HepG2 (cell line): ENCODE results near the gene STX1B. TPM values are rescaled to one million over a fixed set of nuclear protein-coding genes. Genes with fewer than 3 reads are reported as not detected.

Experiments
- AKAP8 ChIP-seq: sonication (generic); formaldehyde crosslinking; IDR thresholded peaks from 2 replicates; pipeline ENCODE4 v1.5.1; 2020; ENCODE audit warnings: mild to moderate bottlenecking, missing genetic modification reagents
- ATF7-NPFF ChIP-seq: sonication (generic); formaldehyde crosslinking; IDR thresholded peaks from 2 replicates; pipeline ENCODE4 v1.8.1; 2023; ENCODE audit warnings: mild to moderate bottlenecking, low read depth, missing genetic modification reagents, moderate library complexity
- GATAD2A ChIP-seq: IDR thresholded peaks from 2 replicates; pipeline ENCODE4 v1.6.1; 2016
- HES4 ChIP-seq: sonication (generic); formaldehyde crosslinking; IDR thresholded peaks from 2 replicates; pipeline ENCODE4 v1.9.0; 2021; ENCODE audit warnings: mild to moderate bottlenecking, missing genetic modification reagents, borderline replicate concordance
- NBN ChIP-seq: fragments of 450-650 bp; conservative IDR thresholded peaks from 2 replicates; pipeline ENCODE4 v1.6.1; 2017
- NCOA2 ChIP-seq: sonication (generic); formaldehyde crosslinking; IDR thresholded peaks from 2 replicates; pipeline ENCODE4 v1.8.0; 2022; ENCODE audit warnings: inconsistent platforms
- TEAD3 ChIP-seq: optimal IDR thresholded peaks from 2 replicates; pipeline ENCODE3; 2016; ENCODE audit warnings: borderline replicate concordance
- ZKSCAN1 ChIP-seq: fragments of 150-350 bp; IDR thresholded peaks from 2 replicates; pipeline ENCODE4 v1.6.1; 2014; ENCODE audit warnings: low read length
- ZNF263 ChIP-seq: sonication (generic); formaldehyde crosslinking; IDR thresholded peaks from 2 replicates; pipeline ENCODE4 v1.4.0; 2020; ENCODE audit warnings: missing genetic modification reagents
- ZNF552 ChIP-seq: sonication (generic); formaldehyde crosslinking; IDR thresholded peaks from 2 replicates; pipeline ENCODE4 v1.9.0; 2022; ENCODE audit warnings: missing genetic modification reagents, mild to moderate bottlenecking, borderline replicate concordance
- ZNF570 ChIP-seq: sonication (generic); formaldehyde crosslinking; IDR thresholded peaks from 2 replicates; pipeline ENCODE4 v1.4.0; 2020; ENCODE audit warnings: mild to moderate bottlenecking, missing genetic modification reagents, borderline replicate concordance
- ZNF790 ChIP-seq: sonication (generic); formaldehyde crosslinking; IDR thresholded peaks from 2 replicates; pipeline ENCODE4 v1.8.0; 2022; ENCODE audit warnings: missing genetic modification reagents, mild to moderate bottlenecking, borderline replicate concordance
- polyA plus RNA-seq, 8 experiments: library from polyadenylated mRNA; depleted of rRNA in 3 of 8; stranded (reverse) in 7 of 8; unstranded in 1 of 8; fragments of >200 nt; fragmentation: Illumina TruSeq in 4 of 8; extraction: Trizol in 4 of 8; gene quantifications; 2 replicates each; pipeline versions ENCODE4 v1.2.1 to v1.2.3, GENCODE V29; 2011 to 2016; ENCODE audit warnings: low read depth in 4 of 8, missing spikeins in 1 of 8, mixed read lengths in 1 of 8; ENCODE audit not compliant: insufficient read depth in 1 of 8
- total RNA-seq, 5 experiments: library from RNA; depleted of rRNA; stranded (reverse); fragments of >200 nt; fragmentation: Illumina TruSeq; extraction: Trizol; gene quantifications; 2 replicates each; pipeline ENCODE4 v1.2.3, GENCODE V29; 2016; ENCODE audit warnings: low read depth in 1 of 5
- TF ChIP-seq, protein P1 (sequence below): IDR thresholded peaks from 2 replicates; pipeline ENCODE4 v1.6.1; 2018; ENCODE audit warnings: missing genetic modification reagents, mild to moderate bottlenecking, missing compliant biosample characterization
- TF ChIP-seq, protein P2 (sequence below): sonication (generic); formaldehyde crosslinking; IDR thresholded peaks from 2 replicates; pipeline ENCODE4 v1.5.0; 2020; ENCODE audit warnings: mild to moderate bottlenecking, missing genetic modification reagents
- TF ChIP-seq, protein P3 (sequence below): sonication (generic); formaldehyde crosslinking; IDR thresholded peaks from 2 replicates; pipeline ENCODE4 v1.5.0; 2020; ENCODE audit warnings: missing genetic modification reagents
- TF ChIP-seq, protein P4 (sequence below): IDR thresholded peaks from 2 replicates; pipeline ENCODE4 v1.4.0; 2020; ENCODE audit warnings: mild to moderate bottlenecking, missing genetic modification reagents
- TF ChIP-seq, protein P5 (sequence below): sonication (generic); formaldehyde crosslinking; IDR thresholded peaks from 2 replicates; pipeline ENCODE4 v1.4.0; 2020; ENCODE audit warnings: missing genetic modification reagents
- TF ChIP-seq, protein P6 (sequence below): sonication (generic); formaldehyde crosslinking; IDR thresholded peaks from 2 replicates; pipeline ENCODE4 v1.8.1; 2023; ENCODE audit warnings: mild to moderate bottlenecking, missing genetic modification reagents, borderline replicate concordance

The STX1B gene
- total and polyA plus RNA-seq, 2 of the 13 experiments (the other 11 are each of a cell fraction or from before 2014, with no cell fraction given), result 2.1 to 3.0 TPM

DNA sequence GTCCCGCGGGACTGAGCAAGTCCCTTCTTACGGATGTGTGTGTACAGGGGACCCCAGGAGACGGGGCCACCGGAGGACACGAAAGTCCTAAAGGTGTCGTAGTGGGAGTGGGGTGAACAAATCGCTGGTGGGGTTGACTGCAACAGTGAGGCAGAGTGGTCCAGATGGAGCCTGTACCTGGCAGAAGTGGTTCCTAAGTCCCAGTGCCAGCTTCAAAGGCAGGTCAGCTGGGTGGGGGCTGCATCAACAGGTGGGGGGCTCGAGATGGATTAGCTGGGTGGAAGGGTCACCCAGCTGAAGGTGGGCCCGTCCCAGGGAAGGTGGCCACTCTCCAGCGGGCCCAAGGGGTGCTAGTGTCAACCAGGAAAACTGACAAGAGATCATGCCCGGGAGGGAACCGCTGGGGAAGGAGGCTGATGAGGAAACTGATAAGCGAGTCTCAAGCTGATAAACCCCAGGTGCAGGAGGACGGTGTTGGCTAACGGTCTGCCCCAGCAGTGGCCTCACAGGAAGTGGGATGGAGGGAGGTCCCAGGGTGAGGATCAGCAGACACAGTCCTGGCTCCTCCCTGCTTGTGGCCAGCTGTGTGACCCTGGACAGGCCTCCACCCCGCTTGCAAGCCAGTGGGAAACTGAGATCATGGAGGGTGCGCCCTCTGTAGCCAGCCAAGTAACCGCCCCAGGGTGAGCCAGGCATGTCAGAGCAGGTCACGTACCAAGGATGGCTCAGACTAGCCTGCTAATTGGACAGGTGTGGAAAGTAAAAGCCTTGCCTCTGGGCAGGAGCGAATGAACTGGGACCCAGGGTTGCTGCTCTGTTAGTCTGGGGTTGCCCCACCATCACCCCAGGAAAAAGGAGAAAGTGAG lies 60.6 kb downstream of the STX1B start (continued):
- TF ChIP-seq, protein P1, sequence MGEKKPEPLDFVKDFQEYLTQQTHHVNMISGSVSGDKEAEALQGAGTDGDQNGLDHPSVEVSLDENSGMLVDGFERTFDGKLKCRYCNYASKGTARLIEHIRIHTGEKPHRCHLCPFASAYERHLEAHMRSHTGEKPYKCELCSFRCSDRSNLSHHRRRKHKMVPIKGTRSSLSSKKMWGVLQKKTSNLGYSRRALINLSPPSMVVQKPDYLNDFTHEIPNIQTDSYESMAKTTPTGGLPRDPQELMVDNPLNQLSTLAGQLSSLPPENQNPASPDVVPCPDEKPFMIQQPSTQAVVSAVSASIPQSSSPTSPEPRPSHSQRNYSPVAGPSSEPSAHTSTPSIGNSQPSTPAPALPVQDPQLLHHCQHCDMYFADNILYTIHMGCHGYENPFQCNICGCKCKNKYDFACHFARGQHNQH, result peak; percentile 96
- no peak; the same call in 1 of the 2 replicates for TF ChIP-seq HES4
- TF ChIP-seq, protein P2, sequence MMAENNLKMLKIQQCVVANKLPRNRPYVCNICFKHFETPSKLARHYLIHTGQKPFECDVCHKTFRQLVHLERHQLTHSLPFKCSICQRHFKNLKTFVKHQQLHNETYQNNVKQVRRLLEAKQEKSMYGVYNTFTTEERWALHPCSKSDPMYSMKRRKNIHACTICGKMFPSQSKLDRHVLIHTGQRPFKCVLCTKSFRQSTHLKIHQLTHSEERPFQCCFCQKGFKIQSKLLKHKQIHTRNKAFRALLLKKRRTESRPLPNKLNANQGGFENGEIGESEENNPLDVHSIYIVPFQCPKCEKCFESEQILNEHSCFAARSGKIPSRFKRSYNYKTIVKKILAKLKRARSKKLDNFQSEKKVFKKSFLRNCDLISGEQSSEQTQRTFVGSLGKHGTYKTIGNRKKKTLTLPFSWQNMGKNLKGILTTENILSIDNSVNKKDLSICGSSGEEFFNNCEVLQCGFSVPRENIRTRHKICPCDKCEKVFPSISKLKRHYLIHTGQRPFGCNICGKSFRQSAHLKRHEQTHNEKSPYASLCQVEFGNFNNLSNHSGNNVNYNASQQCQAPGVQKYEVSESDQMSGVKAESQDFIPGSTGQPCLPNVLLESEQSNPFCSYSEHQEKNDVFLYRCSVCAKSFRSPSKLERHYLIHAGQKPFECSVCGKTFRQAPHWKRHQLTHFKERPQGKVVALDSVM, result peak; percentile 88
- TF ChIP-seq AKAP8 (CRISPR knock-in tag), result peak; percentile 98
- TF ChIP-seq, protein P3, sequence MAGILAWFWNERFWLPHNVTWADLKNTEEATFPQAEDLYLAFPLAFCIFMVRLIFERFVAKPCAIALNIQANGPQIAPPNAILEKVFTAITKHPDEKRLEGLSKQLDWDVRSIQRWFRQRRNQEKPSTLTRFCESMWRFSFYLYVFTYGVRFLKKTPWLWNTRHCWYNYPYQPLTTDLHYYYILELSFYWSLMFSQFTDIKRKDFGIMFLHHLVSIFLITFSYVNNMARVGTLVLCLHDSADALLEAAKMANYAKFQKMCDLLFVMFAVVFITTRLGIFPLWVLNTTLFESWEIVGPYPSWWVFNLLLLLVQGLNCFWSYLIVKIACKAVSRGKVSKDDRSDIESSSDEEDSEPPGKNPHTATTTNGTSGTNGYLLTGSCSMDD (CRISPR knock-in tag), result no peak
- peak; percentile 86 for TF ChIP-seq TEAD3 (CRISPR knock-in tag)
- TF ChIP-seq NCOA2, result peak; percentile 72
- TF ChIP-seq ZNF790 (CRISPR knock-in tag), result no peak; the same call in 1 of the 2 replicates
- TF ChIP-seq, protein P4, sequence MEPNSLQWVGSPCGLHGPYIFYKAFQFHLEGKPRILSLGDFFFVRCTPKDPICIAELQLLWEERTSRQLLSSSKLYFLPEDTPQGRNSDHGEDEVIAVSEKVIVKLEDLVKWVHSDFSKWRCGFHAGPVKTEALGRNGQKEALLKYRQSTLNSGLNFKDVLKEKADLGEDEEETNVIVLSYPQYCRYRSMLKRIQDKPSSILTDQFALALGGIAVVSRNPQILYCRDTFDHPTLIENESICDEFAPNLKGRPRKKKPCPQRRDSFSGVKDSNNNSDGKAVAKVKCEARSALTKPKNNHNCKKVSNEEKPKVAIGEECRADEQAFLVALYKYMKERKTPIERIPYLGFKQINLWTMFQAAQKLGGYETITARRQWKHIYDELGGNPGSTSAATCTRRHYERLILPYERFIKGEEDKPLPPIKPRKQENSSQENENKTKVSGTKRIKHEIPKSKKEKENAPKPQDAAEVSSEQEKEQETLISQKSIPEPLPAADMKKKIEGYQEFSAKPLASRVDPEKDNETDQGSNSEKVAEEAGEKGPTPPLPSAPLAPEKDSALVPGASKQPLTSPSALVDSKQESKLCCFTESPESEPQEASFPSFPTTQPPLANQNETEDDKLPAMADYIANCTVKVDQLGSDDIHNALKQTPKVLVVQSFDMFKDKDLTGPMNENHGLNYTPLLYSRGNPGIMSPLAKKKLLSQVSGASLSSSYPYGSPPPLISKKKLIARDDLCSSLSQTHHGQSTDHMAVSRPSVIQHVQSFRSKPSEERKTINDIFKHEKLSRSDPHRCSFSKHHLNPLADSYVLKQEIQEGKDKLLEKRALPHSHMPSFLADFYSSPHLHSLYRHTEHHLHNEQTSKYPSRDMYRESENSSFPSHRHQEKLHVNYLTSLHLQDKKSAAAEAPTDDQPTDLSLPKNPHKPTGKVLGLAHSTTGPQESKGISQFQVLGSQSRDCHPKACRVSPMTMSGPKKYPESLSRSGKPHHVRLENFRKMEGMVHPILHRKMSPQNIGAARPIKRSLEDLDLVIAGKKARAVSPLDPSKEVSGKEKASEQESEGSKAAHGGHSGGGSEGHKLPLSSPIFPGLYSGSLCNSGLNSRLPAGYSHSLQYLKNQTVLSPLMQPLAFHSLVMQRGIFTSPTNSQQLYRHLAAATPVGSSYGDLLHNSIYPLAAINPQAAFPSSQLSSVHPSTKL, result peak; percentile 80
- TF ChIP-seq ZNF552 (CRISPR knock-in tag), result 0 out of 2 replicates have a peak, but pooled peaks have one; percentile 59
- TF ChIP-seq NBN, result no peak
- TF ChIP-seq, protein P5, sequence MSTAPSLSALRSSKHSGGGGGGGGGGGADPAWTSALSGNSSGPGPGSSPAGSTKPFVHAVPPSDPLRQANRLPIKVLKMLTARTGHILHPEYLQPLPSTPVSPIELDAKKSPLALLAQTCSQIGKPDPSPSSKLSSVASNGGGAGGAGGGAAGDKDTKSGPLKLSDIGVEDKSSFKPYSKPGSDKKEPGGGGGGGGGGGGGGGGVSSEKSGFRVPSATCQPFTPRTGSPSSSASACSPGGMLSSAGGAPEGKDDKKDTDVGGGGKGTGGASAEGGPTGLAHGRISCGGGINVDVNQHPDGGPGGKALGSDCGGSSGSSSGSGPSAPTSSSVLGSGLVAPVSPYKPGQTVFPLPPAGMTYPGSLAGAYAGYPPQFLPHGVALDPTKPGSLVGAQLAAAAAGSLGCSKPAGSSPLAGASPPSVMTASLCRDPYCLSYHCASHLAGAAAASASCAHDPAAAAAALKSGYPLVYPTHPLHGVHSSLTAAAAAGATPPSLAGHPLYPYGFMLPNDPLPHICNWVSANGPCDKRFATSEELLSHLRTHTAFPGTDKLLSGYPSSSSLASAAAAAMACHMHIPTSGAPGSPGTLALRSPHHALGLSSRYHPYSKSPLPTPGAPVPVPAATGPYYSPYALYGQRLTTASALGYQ, result peak; percentile 35; the same call in 1 of the 2 replicates
- TF ChIP-seq ZNF263 (CRISPR knock-in tag), result peak; percentile 96
- TF ChIP-seq GATAD2A, result peak; percentile 90
- no peak for TF ChIP-seq ZKSCAN1
- TF ChIP-seq ZNF570, result no peak
- TF ChIP-seq ATF7-NPFF (CRISPR knock-in tag), result peak; percentile 65; the same call in 1 of the 2 replicates
- TF ChIP-seq, protein P6, sequence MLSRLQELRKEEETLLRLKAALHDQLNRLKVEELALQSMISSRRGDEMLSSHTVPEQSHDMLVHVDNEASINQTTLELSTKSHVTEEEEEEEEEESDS (CRISPR knock-in tag), result peak; percentile 30; the same call in 1 of the 2 replicates
